HG02678 (cell line): Measurements from ENCODE around the gene TMEM170B.

Experiments used
- ATAC-seq: cut with Tn5 transposase; IDR thresholded peaks from one replicate; pipeline ENCODE4 v1.9.1; 2021; ENCODE audit warnings: mild to moderate bottlenecking, moderate library complexity; ENCODE audit not compliant: unreplicated experiment

TMEM170B gene

DNA sequence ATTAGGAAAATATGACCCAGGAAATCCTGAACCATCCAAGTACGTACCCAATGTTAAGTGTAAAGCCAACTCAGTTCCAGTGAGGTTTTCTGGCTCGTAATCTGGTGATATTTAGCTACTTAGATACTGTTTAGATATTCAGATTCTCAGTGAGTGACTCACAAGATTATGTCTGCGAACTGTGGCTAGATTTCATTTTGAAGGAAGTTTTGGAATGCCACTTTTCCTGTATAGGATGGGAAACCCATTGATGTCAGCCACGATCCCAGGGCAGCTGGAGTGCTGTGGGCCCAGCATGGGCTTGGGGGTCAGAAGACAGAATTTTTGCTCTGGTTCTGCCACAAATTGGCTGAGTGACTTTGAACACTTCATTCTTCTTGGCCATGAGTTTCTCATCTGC lies 76.3 kb downstream of the TMEM170B start:
- no peak for ATAC-seq

GRCh38 chr6:11614534-11615213 lies 77.1 kb downstream of the TMEM170B start:
- no peak for ATAC-seq

DNA sequence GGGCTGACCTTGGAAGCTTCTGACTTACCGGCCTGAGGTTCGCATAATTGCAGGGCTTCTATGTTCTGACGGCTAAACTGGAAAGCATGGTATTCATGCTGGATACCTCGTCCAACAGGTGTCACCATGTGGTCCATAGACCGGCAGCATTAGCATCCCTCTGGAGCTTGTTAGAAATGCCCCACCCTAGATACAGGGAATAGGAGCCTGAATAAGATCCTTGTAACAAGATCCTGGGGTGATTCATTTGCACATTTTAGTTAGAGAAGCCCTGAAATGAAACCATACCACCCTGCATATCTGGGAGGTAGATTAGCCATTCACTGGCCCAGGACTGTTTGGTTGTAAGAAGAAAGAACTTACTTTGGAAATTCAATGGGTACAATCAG lies 77.7 kb downstream of the TMEM170B start:
- no peak for ATAC-seq

- ATAC-seq, result no peak
These were observed 78.7 kb downstream of the TMEM170B start for GRCh38 chr6:11616200-11616611.

GRCh38 chr6:11618533-11618932 lies 81.0 kb downstream of the TMEM170B start:
- no peak for ATAC-seq

DNA sequence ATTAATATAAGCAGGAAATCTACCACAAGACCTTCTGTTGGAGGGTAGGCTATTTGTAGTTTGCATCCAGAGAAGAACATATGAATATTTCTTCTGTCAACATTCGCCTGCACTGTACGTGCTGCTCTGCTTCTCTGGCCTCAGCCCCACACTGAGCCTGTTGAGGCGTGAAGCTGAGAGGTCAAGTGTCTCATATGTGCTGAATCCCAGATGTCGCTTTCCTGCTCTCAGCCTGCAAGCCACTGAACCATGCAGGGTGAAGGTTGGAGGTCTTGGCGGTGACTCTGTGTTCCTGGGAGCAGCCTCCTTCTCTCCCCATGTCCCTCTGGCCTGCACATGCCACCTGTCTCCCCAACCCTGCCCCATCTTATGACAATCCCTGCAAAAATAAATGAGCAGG lies 83.6 kb downstream of the TMEM170B start:
- no peak for ATAC-seq

- no peak for ATAC-seq
These were observed 84.6 kb downstream of the TMEM170B start for GRCh38 chr6:11622156-11622555.

DNA sequence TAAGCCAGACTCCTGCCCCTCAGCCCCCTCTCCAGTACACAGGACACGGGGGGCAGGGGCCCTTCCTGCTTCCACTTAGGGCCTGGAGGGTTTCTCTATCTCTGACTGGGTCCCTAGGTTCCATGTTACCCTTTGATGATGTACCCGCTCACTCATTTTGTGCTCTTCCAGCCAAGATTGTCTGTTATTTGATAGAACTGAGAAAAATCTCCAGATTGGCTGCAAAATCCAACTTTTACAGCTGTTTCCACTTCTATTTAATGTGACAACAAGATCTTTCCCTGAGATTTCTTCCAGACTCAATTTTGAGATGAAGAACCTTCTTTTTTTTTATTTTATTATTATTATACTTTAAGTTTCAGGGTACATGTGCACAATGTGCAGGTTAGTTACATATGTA lies 85.7 kb downstream of the TMEM170B start:
- no peak for ATAC-seq

GRCh38 chr6:11625302-11625701 lies 87.8 kb downstream of the TMEM170B start:
- ATAC-seq, result no peak

GRCh38 chr6:11626356-11626755 lies 88.8 kb downstream of the TMEM170B start:
- ATAC-seq, result no peak

DNA sequence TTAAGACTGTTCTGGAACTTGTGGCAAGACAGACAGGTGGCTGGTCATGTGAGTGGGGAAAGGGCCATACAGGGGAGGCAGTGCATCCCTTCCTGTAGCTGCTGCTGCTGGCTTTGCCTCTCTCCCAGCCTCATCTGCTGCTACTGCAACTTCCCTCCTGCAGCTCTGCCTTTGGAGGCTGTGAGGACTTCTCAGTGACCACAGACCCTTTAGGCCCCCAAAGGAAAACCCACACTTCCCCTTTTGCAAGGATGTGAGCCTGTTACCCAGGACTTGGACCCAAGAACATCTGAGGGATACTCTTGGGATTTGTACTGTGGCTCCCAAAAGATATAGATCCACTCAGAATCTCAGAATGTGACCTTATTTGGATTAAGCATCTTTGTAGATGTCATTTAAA lies 91.0 kb downstream of the TMEM170B start:
- ATAC-seq, result no peak

DNA sequence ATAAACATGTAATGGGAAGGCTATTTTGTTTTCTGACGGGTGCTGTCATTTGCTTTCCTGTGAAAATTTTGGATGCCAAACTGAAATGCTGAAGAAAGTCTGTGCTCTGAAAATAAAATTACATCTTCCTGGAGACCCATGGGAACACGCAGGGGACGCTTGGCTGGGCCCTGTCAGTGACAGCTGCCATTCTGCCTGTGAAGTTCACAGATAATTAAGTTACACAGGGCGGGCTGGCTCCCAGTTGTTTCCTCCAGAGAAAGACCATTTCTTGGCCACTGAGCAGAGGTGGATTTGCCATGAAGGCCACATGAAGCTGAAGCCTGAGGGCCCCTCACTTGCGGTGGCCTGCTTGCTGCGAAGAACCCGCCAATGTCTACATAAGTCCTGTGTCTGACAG lies 93.5 kb downstream of the TMEM170B start:
- ATAC-seq, result no peak

GRCh38 chr6:11631539-11631938 lies 94.0 kb downstream of the TMEM170B start:
- no peak for ATAC-seq

GRCh38 chr6:11632231-11632630 lies 94.7 kb downstream of the TMEM170B start:
- ATAC-seq, result no peak

- no peak for ATAC-seq
These were observed 95.4 kb downstream of the TMEM170B start for GRCh38 chr6:11632795-11633511.
